ACHN (cell line): ENCODE measurements around the gene MRPL10.

Source experiments
- DNase-seq: peaks from one replicate; pipeline ENCODE4 v3.0.0-alpha.2; 2015
- in situ Hi-C: cut with HindIII; loops from 2 replicates; pipeline ENCODE4 v1.10.0; 2017; ENCODE audit warnings: low sequenced_read_pairs, low pct_ligation_motif_present, low pct_unique_long_range_greater_than_20kb

MRPL10 gene

GRCh38 chr17:47862621-47863440 is 31.5 kb upstream of the MRPL10 start:
- in situ Hi-C loops: no loop called here
- peak; percentile 81 for DNase-seq

GRCh38 chr17:47860386-47860785 is 29.0 kb upstream of the MRPL10 start:
- in situ Hi-C loops: no loop called here
- DNase-seq: no peak

- no peak for DNase-seq
- in situ Hi-C loops: no loop called here
These were observed 26.5 kb upstream of the MRPL10 start for GRCh38 chr17:47857551-47858455.

- in situ Hi-C loops: no loop called here
- DNase-seq: no peak
These were observed 25.5 kb upstream of the MRPL10 start for GRCh38 chr17:47856830-47857229.

GRCh38 chr17:47855737-47856136 is 24.4 kb upstream of the MRPL10 start:
- no peak for DNase-seq
- in situ Hi-C loops: no loop called here

- in situ Hi-C loops: no loop called here
- no peak for DNase-seq
These were observed 22.3 kb upstream of the MRPL10 start for GRCh38 chr17:47853616-47854015.

GRCh38 chr17:47852113-47852949 is 21.0 kb upstream of the MRPL10 start:
- in situ Hi-C loops: no loop called here

GRCh38 chr17:47851764-47852112 is 20.4 kb upstream of the MRPL10 start:
- in situ Hi-C loops: no loop called here

More at GRCh38 chr17:47852113-47852949, 21.0 kb upstream of the MRPL10 start:
- DNase-seq: no peak

GRCh38 chr17:47850692-47851573 is 19.6 kb upstream of the MRPL10 start, which contains the start of gene SP6:
Gene SP6, minus strand, starts transcription at chr17:47851163. Its CDS starts 2,734 bp downstream, at chr17:47848429.
- peak; percentile 83 for DNase-seq
- in situ Hi-C loops: no loop called here

More at GRCh38 chr17:47851764-47852112, 20.4 kb upstream of the MRPL10 start:
- no peak for DNase-seq

- in situ Hi-C loops: no loop called here
- DNase-seq: no peak
These were observed 19.0 kb upstream of the MRPL10 start for GRCh38 chr17:47850373-47850691.

- no peak for DNase-seq
- in situ Hi-C loops: no loop called here
These were observed 16.8 kb upstream of the MRPL10 start for GRCh38 chr17:47848198-47848513.

- in situ Hi-C loops: no loop called here
- no peak for DNase-seq
These were observed 16.2 kb upstream of the MRPL10 start for GRCh38 chr17:47847341-47848197.

GRCh38 chr17:47846716-47847340 is 15.5 kb upstream of the MRPL10 start:
- in situ Hi-C loops: no loop called here
- no peak for DNase-seq

GRCh38 chr17:47845716-47846075 is 14.4 kb upstream of the MRPL10 start:
- DNase-seq: no peak
- in situ Hi-C loops: no loop called here

- in situ Hi-C loops: no loop called here
- DNase-seq: peak; percentile 48
These were observed 13.7 kb upstream of the MRPL10 start for GRCh38 chr17:47844814-47845715.

- no peak for DNase-seq
- in situ Hi-C loops: no loop called here
These were observed 12.9 kb upstream of the MRPL10 start for GRCh38 chr17:47844227-47844626.
